Measurements from ENCODE around the gene WDHD1.
"Not testable (repeated sequence)": the region's sequence is repeated elsewhere in the genome, so short reads cannot be mapped to it uniquely, and the experiment has no call there.

Gene WDHD1, protein sequence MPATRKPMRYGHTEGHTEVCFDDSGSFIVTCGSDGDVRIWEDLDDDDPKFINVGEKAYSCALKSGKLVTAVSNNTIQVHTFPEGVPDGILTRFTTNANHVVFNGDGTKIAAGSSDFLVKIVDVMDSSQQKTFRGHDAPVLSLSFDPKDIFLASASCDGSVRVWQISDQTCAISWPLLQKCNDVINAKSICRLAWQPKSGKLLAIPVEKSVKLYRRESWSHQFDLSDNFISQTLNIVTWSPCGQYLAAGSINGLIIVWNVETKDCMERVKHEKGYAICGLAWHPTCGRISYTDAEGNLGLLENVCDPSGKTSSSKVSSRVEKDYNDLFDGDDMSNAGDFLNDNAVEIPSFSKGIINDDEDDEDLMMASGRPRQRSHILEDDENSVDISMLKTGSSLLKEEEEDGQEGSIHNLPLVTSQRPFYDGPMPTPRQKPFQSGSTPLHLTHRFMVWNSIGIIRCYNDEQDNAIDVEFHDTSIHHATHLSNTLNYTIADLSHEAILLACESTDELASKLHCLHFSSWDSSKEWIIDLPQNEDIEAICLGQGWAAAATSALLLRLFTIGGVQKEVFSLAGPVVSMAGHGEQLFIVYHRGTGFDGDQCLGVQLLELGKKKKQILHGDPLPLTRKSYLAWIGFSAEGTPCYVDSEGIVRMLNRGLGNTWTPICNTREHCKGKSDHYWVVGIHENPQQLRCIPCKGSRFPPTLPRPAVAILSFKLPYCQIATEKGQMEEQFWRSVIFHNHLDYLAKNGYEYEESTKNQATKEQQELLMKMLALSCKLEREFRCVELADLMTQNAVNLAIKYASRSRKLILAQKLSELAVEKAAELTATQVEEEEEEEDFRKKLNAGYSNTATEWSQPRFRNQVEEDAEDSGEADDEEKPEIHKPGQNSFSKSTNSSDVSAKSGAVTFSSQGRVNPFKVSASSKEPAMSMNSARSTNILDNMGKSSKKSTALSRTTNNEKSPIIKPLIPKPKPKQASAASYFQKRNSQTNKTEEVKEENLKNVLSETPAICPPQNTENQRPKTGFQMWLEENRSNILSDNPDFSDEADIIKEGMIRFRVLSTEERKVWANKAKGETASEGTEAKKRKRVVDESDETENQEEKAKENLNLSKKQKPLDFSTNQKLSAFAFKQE

DNA sequence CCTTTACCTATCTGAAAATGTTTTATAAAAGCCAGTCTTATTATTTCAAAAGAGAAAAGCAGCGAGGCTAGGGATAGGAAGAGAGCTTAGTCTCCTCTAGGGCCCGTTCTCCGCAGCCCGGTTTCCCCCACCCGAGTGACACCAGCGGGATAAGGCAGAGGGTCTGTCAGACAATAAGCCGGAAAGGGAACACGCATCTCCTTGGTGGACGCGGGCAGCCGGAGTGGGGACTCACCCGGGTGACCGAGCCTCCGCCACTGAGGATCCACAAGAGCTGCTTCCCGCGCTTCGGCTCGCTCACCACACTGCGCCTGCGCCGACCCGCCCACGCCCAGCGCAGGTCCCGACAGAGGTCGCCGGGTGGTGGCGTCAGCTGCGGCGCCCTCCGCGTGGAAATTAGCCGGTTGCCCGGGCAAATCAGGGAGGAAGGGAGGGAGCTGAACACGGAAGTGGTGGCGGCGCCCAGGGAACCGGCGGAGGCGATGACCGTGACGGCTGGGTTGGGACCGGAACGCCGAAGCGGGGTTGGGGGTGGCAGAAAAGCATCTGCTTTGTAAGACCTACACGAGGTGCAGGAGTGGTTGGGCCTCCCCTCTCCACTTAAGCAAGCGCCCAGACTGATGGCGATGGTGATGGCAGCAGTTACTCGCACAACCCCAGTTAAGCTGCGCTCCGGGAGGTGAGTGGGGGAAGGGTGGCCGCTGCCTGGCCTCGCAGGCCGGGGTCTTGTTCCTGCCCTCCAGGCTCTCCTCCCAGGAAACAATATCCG lies at the start of gene WDHD1, which contains the start of gene SOCS4:
WDHD1 (minus strand) TSS at position 307 of the 769 bp plus-strand sequence. CDS start 312 bp downstream, outside the sequence.
SOCS4 (plus strand) TSS at position 444 of the 769 bp plus-strand sequence. CDS start 15,806 bp downstream, outside the sequence.
- DNase-seq (ENCODE audit: low read depth, low spot score), result peak; percentile 69

DNA sequence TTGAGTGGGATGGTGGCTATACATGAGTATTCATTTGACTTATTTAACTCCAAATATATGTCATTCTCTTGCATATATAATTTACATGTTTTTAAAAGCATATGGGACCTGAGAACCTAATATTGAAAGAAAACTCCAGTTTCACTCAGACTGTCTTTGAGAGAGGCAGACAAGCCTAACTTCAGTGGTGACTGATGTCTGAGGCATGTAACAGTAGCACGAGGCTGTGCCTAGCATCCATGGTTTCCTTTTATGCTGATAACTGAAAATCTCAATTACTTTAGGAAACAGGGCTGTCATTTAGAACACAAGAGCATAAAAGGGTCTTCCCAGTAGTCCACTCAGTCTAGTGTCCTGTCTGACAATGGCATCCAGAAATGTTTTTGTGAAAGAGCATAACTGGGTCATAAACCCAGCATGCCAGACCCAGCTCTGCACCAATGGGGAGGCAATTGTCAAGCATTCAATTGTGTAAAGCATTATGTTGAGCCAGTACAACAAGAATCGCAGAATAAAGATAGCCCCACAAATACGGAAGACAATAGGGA lies 48.8 kb upstream of the WDHD1 start:
- no peak for DNase-seq (ENCODE audit: low read depth, low spot score)

DNA sequence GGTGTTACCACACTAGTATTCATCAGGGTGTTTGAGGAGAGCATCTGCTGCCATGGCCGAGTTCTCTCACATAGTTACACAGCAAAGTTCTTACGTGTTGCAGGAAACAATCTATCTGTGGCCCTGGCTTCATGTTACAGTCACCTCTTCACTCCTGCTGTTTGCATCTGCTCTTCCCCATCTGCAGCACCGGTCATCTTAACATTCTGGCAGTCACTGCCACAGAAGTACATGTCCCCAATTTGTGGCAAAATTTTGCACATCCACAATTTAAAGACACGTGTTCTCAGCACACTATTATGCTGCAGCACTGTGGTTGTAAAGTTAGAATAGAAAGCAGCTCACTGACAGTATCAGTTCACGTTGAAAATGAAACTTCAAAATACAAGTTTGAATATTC lies 47.8 kb upstream of the WDHD1 start:
- no peak for DNase-seq (ENCODE audit: low read depth, low spot score)

DNA sequence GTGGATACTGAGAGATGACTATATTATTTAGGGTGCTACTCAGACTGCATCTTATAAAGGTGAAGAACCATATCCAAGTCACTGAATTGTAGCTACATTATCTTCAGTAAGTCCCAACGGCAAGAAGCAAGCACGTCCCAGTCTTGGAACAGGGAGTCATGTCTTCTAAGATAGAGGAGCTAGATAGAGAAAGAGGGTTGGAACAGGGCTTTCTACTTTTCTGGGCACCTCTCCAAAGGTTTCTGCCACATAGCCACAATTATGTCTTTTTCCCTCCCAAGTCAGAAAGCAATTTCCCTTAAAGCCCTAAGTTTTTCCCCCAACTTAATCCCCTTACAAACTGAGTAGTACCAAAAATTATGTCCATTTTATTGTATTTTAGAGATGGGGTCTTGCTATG lies 47.0 kb upstream of the WDHD1 start:
- no peak for DNase-seq (ENCODE audit: low read depth, low spot score)

DNA sequence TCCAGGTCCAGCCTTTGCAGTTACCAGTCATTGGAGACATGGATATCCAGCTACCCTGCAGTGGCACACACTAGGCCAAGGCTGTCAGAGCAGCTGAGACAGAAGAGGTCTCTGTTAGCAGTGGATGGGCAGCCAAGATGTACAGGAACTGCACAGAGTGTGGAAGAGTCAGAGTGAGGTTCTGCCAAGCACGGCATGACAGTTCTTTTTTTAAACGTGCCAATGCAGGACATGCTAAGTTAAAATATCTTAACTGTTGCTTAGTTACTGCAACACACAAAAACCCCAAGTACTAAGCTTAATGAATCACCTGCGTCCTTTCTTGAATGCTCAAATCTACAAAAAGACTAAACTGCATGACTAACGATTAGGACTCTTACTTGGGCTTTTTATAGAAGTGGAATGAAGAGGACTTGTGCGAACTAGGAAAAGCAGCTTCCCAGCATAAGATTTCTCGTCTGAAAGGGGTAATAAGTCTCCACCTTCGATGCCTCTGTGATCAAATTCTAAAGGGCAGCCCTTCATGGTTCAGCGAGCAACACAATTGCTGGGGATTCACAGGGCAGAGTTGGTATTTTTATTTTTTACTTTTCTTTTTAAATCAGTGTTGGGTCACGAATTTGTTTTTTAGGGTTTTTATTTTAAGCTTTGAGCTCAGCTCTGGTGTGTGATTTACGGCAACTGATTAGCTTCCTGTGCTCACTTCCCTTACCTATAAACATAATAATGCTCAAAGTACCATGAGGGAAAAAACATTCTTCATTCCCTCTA lies 45.2 kb upstream of the WDHD1 start:
- no peak for DNase-seq (ENCODE audit: low read depth, low spot score)

DNA sequence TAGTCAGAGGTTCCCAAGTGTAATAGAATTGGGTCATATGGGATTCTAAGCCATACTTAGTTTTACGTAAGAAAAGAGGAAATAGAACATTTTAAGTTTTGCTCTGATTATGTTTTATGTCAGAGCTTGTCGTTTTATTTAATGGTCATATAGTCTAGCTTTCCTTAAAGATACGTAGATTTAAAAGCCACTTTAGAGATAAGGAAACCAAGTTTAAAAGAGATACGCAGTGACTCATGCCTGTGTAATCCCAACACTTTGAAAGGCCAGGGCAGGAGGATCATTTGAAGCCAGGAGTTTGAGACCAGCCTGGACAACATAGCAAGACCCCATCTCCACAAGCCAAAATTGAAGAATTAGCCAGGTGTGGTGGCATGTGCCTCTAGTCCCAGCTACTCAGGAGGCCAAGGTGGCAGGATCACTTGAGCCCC lies 44.1 kb upstream of the WDHD1 start:
- DNase-seq (ENCODE audit: low read depth, low spot score), result no peak

DNA sequence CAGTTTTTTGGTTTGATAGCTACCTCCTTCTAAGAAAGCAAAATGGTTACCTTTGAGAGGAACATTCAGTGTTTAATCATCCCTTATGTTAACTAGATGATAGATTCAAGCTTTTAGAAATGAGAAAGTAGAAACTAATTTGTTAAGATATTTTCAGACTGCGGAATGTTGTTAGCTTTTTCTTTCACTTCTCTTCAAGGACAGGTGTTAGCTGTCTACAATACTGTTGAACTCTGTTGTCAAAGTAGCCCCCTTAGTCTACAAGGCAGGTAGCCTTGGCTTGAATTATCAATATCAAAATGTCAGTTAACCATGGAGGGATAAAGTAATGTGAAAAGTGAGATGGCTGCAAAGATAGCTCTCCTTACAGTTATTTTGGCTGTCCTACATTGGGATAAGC lies 39.3 kb upstream of the WDHD1 start:
- DNase-seq (ENCODE audit: low read depth, low spot score), result no peak

DNA sequence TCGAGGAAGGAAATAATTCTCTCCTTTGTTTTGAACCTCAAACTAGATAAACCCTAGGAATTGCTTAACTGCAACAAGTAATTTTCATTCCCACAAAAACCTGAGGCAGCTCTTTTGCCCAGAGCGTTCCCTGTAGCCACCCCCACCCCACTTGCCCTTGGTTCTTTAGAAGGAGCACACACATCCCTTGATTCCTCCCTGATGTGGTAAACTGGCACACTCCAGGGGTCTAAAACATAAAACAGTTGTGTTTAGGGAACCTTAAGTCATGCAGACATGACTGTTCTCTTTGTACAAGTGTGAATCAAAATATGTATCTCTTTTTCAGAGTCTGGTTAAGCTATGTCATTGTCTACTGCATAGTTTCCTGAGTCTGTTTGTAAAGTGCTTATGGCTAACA lies 38.5 kb upstream of the WDHD1 start:
- no peak for DNase-seq (ENCODE audit: low read depth, low spot score)

DNA sequence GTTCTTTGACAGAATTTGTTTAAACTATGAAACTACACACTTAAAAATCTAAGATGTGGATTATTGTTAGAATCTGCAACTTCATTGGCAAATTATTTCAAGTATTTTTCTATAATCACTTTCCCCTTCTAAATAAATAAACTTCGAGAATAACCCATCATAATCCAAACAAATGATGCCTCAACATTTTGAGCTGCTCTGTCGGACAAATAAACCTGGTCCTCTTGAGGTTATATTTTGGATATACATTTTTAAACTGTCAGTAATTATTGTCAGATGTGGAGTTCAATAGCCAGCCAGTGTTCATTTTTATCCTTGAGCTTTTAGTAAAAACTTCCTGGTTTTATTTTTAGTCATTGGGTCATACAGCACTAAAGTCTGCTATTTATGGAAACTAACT lies 38.0 kb upstream of the WDHD1 start:
- not testable (repeated sequence) for DNase-seq (ENCODE audit: low read depth, low spot score)

DNA sequence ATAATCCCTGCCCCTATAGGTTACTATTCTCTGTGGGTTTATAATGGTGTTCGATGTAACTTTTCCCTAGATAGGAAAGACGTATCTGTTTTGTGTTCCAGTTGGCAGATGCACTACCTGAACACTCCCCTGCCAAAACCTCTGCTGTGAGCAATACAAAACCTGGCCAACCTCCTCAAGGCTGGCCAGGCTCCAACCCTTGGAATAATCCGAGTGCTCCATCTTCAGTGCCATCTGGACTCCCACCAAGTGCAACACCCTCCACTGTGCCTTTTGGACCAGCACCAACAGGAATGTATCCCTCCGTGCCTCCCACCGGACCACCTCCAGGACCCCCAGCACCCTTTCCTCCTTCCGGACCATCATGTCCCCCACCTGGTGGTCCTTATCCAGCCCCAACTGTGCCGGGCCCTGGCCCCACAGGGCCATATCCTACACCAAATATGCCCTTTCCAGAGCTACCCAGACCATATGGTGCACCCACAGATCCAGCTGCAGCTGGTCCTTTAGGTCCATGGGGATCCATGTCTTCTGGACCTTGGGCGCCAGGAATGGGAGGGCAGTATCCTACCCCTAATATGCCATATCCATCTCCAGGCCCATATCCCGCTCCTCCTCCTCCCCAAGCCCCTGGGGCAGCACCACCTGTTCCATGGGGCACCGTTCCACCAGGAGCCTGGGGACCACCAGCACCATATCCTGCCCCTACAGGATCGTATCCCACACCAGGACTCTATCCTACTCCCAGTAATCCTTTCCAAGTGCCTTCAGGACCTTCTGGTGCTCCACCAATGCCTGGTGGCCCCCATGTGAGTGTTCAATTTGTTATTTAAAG lies 35.8 kb upstream of the WDHD1 start:
- DNase-seq (ENCODE audit: low read depth, low spot score), result no peak

DNA sequence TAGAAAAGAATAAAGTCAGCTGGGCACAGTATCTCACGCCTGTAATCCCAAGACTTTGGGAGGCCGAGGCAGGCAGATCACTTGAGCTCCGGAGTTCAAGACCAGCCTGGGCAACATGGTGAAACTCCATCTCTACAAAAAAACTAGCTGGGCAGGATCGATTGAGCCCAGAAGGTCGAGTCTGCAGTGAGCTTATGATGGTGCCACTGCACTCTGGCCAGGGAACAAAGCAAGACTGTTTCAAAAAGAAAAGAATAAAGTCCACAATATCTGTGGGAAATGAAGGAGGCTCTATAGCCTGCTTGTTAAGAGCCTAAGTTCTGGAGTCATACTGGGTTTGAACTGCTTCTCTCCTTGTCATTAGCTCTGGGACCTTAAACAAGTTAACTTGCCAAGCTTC lies 32.4 kb upstream of the WDHD1 start:
- DNase-seq (ENCODE audit: low read depth, low spot score), result no peak

DNA sequence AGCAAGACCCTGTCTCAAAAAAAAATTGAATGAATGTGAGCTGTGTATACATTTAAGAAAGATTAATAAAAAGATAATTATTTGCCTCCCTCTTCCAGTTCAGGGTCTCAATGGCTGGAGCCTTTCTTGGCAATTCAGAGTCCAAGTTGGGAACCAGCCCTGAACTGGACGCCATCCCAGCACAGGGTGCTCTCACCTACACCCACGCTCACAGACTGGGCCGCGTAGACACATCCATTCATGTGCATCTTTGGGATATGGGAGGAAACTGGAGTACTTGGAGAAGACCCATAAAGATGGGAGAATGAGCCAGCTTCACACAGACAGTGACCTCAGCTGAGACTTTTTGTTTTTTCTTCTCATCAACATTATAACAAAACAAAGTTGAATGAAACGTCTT lies 31.0 kb upstream of the WDHD1 start:
- no peak for DNase-seq (ENCODE audit: low read depth, low spot score)

DNA sequence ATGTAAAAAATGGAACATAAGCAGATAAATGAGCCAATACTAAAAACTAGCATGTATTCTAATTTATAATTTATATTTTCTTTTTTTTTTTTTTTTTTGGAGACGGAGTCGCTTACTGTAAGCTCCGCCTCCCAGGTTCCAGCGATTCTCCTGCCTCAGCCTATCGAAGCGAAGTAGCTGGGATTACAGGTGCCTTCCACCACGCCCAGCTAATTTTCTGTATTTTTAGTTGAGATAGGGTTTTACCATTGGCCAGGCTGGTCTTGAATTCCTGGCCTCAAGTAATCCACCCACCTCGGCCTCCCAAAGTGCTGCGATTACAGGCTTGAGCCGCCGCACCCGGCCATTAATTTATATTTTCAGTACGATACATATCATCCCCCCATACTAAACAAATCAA lies 27.2 kb upstream of the WDHD1 start:
- DNase-seq (ENCODE audit: low read depth, low spot score), result no peak

DNA sequence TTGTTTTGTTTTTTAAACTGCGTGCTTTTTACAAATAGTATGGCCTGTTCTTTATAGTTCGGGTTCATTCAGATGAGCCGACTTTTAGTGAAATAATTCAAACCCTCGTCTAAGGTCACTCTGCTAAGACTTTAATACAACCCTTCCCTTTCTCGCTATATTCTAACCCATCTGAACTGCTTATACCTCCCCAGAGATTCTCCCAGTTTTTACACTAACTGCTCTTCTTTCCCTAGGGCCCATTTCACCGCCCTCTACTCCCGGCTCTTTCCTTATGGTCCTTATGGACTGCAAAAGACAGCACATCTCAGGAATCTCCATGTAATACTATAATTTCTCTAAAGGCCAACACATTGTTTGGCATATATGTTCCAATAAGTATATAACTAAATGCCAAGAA lies 26.6 kb upstream of the WDHD1 start:
- DNase-seq (ENCODE audit: low read depth, low spot score), result no peak

DNA sequence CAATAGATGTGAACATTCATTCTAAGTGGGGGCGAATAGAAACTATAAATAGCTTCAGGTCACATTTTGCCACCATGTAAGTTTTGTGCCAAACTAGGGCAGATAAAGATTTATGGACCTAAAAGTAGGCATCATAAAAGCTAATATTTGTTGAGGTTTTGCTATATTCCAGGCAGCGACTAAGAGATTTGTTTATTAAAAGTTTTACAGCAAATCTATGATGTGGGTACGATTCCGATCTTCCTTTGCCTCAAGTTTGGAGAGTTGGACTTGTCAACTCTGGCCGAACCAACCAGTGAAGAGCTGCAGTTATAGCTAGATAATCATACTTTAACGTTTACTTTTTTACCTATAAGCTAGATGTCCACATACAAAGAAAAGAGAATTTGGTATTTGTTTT lies 26.1 kb upstream of the WDHD1 start:
- DNase-seq (ENCODE audit: low read depth, low spot score), result no peak

DNA sequence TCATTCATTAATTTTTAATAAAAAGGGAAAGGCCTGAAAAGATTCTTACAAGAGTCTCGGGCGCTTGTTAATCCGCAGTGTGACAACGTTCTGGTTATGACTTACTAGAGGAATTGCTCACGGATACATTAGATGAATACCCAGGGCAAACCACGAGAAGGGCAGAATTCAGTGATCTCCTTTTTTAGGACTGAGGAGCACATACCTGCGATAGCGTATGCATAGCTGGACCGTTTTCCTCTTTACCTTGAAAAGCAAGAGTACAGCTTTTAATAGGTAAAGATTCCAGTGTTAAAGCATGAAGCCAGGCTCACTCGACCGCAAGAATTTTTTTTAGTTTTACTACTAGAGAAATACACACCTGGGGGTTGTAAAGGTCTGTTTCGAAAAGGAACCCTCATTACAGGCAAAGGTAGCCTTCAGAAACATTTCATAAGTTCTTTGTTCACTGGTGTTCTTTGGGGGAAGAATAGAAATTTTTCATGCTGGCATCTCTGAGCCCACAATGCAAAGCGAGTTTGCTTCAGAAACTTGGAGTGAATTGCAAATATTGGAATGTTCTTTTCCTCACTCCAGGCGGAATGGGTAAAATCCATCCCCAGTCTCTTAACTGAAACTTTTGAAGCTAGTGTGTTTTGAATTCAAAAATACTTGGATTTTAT lies 25.5 kb upstream of the WDHD1 start:
- DNase-seq (ENCODE audit: low read depth, low spot score), result no peak

DNA sequence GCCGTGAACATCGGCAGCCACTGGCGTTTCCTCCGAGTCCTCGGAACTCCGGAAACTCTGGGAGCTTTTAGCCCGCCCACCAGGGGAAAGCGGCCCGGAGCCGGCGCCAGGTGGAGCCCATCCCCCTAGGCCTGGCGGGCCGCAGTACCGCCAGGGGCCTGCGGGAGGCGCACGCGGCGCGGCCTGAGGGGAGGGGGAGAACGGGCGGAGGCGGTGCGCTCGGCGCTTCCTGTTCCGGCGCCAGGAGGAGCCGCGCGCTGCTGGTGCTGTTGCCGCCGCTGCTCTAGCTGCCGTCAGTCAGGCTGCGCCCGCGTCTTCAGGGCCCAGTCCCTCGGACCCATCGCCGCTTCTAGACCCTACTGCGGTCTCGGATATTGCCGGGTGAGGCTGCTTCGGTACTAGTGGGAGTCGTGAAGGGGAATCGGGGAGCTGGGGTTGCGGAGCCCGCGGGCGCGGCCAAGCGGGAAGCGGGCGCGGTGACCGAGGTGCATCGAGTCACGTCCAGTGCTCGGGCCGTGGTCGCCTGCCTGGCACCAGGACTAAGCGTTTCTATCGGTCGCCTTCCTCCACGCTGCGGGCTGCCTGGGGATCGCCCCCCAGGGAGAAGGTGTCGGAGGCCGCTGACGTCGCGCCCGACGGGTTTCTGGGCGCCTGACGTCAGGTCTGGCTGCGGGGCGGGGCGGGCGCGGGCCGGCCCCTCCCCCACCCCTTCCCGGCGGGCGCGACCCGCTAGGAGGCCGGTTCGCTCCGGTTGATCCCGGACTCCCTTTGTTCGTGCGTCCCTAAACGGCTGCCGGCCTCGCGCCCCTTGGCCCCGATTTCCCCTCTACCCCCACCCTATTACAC lies 24.7 kb upstream of the WDHD1 start, which contains the start of gene MAPK1IP1L:
MAPK1IP1L (plus strand) TSS at position 225 of the 846 bp plus-strand sequence. CDS start 10,037 bp downstream, outside the sequence.
- DNase-seq (ENCODE audit: low read depth, low spot score), result peak; percentile 87

DNA sequence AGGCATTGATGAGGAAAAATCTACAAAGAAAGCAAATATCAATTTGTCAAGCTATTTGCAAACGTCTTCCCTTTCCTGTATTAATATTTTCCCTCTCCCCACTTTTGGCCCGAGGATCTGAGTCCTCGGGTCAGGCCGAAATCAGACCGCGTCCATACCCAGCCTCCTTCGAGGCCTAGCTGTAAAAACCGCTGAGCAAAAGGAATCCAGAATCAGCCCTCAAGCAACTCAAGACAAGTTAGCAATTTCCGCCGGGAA lies 24.2 kb upstream of the WDHD1 start:
- DNase-seq (ENCODE audit: low read depth, low spot score), result no peak

Measured in brain pericyte (primary cell).